GM18498 (cell line): ENCODE data around the gene HTR3C.
"Not testable (repeated sequence)": the region's sequence is repeated elsewhere in the genome, so short reads cannot be mapped to it uniquely, and the experiment has no call there.

Experiments
- ATAC-seq: cut with Tn5 transposase; IDR thresholded peaks from one replicate; pipeline ENCODE4 v1.9.1; 2021; ENCODE audit warnings: mild to moderate bottlenecking, moderate library complexity; ENCODE audit not compliant: unreplicated experiment

Gene HTR3C

DNA sequence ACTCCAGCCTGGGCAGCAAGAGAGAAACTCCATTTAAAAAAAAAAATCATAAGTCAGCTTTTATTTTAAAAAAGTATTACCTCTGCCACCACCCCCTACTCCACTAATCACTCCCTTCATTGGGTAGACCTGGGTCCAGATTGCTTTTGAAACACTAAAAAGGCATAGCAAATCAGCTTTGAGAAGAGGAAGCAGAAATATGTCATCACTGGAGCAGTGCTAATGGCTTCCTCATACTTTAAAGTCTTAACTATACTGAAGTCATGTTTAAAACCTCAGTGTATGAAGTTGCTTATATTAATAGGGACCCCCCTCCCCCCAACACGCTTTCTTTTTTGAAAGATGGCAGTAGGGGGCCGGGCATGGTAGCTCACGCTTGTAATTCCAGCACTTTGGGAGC lies 22.3 kb upstream of the HTR3C start:
- no peak for ATAC-seq

DNA sequence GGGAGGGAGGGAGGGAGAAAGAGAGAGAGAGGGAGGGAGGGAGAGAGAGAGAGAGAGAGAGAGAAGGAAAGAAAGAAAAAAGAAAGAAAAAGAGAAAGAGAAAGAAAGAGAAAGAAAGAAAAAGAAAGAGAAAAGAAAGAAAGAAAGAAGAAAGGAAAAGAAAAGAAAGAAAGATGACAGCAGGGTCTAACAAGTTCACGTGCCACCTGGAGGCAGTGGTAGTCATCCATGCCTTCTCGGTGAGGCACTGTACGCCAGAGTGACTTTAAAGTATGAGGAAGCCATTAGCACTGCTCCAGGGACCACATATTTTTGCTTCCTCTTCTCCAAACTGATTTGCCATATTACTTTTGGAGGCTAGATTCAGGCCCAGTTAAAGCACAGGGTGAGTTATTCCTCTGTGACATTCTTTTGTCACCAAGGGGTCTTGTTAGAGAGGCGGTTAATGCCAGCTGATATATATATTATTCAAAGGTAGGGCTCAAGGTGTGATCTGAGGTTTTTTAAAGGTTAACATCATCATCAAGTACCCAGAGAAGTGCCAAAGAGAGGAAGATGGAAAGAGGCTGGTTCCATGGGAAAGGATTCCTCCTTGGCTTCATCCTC lies 21.6 kb upstream of the HTR3C start, which contains the start of gene HTR3D:
Gene HTR3D (plus strand): TSS at position 556 of the 606 bp plus-strand sequence. CDS start 0 bp downstream, at position 556.
- ATAC-seq = no peak

DNA sequence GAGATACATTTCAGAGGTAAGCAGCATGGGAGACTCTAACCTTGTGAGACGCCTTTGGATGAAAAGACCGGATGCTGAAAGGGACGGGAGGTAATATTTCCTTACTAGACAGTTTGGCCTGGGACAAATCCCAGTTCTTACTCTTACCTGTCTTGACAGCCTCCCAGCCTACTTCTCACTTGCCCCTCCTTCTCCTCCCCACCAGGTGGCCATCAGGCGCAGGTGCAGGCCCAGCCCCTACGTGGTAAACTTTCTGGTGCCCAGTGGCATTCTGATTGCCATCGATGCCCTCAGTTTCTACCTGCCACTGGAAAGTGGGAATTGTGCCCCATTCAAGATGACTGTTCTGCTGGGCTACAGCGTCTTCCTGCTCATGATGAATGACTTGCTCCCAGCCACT lies 15.0 kb upstream of the HTR3C start:
- ATAC-seq = no peak

DNA sequence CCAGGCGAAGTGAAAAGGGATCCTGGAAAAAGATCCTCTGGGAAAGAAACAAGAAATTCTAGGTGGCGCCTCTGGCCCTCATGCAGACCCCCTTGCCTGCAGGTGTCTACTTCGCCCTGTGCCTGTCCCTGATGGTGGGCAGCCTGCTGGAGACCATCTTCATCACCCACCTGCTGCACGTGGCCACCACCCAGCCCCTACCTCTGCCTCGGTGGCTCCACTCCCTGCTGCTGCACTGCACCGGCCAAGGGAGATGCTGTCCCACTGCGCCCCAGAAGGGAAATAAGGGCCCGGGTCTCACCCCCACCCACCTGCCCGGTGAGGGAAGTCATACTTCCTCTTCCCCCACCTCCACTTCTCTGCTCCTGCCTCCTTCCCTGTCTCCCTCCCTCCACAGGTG lies 14.5 kb upstream of the HTR3C start:
- ATAC-seq = not testable (repeated sequence)

DNA sequence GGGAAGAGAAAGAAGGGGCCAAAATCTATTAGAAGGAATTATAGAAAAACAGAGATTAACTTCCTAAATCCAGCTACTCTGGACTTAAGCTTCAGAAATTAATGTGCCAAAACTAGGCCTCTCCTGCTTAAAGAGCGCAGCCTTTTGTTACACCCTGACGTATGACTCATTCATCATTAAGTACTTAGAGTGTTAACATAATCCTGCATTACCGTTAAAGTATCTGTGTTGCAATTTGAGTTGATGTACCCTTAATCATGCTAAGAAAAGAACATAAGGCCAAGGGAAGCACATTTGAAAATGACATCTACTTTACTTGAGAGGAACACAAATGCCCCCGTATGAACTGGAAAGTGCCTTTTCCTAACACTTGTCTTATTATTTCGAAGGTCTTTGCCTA lies 13.4 kb upstream of the HTR3C start:
- no peak for ATAC-seq

DNA sequence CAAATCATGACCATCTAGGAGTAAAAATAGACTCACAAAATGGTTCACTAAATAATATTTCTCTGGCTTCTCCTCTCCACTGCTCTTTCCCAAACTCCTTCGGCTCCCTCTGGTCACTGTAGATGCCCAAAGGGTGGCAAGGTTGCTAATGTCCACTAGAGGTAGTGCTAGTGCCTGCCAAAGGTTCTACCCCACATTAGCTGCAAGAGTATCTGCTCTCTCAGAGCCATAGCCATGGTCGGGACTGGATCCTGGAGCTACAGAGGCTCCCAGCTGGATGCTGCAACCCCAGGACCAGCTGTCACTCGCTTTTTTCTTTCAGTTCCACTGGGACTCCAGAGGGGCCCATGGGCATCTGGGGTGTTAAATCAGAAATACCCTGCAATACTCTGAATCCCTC lies 12.8 kb upstream of the HTR3C start:
- no peak for ATAC-seq

DNA sequence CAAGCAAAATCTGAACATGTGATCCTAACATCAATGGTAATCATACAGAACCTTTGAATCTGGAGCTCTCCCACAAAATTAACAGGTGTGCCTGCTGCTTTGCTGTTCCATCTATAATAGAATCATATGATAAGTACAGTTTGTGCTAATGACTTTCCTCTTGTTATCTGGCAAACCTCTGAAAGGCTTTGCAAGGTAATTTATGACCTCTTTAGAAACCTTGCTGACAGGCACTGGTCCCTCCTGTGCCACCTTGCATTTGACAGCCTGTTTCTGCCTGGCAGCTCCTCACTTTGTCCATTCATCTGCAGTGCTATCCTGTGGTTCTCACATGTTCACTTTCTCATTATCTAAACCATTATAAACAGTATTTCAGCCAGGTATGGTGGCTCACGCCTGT lies 10.2 kb upstream of the HTR3C start:
- ATAC-seq = no peak

DNA sequence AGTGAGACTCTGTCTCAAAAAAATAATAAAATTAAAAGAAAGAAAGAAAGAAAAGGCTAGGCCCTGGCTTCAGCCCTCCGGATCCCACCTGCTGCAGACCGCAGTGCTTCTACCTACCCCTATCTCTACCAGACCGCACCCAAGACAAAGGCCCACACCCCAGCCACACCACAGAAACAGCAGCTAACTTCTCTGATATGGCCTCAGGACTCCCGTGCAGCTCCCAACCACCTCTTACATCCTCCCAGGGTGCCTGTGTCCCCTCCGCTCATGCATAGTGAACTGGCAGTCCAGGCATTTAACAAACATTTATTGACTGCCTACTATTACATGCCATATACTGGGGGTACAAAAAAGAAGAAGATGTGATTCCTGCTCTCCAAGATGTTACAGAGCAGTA lies 6.9 kb upstream of the HTR3C start:
- no peak for ATAC-seq

DNA sequence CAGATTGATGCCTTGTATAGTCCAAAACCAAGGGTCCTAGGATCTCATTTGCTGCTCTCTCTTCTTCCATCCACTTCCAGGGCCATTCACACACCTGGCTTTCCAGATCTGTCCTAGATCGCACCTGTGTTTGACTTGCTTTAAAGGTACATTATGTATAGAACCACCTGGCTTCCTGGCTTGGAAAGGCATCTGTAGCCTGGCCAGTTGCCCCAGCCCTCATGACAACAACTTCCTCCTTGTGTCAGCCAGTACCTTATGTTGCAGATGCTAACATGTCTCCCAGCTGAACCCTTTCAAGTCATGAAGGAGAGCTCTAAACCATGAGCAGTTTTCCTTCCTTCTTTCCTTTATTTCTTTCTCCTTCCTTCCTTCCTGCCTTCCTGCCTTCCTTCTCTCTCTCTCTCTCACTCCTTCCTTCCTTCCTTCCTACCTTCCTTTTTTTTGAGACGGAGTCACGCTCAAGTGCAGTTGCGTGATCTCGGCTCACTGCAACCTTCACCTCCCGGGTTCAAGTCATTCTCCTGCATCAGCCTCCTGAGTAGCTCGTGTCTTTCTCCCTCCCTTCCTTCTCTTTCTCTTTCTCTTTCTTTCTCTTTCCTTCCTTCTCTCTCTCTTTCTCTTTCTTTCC lies 2.5 kb upstream of the HTR3C start:
- no peak for ATAC-seq

DNA sequence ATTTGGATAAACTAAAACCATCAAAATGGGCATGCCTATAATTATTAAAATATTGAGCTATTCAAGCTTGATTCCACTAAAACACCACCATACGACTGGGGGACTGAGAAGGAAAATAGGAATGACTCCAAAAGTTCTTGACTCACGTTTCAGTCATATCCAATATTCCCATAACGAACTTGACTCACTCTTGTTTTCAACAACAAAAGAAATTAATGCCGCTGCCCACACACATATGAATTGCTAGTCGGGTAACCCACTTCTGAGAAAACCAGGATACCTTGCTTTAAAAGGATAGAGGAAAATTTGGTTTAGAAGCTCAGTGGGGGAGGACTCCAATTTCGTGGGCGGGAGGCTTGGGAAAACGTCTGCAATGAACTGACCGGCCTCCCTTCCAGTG lies 5.2 kb downstream of the HTR3C start:
- no peak for ATAC-seq

DNA sequence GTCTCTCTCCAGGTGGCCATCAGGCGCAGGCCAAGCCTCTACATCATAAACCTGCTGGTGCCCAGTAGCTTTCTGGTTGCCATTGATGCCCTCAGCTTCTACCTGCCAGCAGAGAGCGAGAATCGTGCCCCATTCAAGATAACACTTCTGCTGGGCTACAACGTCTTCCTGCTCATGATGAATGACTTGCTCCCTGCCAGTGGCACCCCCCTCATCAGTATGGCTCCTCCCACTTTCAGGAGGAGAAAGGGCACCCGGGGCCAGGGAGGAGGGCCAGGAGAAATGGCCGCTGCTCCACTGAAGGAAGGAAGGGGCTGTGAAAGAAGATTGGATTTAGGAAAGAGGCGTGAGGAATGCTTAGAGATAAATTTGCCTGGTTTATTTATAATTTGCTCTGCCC lies 6.6 kb downstream of the HTR3C start:
- ATAC-seq = no peak

DNA sequence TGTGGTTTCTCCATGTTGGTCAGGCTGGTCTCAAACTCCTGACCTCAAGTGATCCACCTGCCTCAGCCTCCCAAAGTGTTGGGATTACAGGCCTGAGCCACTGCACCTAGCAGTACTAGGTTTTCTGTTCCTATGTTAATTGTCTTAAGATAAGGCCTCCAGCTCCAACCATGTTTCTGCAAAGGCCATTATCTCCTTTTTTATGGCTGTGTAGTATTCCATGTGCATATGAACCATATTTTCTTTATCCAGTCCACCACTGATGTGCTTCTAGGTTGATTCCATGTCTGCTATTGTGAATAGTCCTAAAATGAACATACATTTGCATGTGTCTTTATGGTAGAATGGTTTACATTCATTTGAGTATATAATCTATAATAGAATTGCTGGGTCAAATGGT lies 9.8 kb downstream of the HTR3C start:
- no peak for ATAC-seq

DNA sequence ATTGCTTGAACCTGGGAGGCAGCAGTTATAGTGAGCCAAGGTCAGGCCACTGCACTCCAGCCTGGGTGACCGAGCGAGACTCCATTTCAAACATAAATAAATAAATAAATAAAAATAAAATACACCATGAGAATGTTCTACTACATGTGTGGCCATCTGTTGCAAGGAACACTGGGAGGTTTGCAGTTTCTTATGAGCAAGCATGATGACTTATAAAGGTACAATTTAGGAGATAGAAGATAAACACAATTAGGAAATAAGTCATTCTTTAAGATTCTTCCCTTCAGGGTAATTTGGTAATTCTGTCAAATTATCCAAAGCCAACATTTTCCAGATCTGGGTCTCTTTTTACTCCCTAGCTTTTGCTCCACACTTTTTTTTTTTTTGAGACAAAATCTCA lies 13.4 kb downstream of the HTR3C start:
- no peak for ATAC-seq

DNA sequence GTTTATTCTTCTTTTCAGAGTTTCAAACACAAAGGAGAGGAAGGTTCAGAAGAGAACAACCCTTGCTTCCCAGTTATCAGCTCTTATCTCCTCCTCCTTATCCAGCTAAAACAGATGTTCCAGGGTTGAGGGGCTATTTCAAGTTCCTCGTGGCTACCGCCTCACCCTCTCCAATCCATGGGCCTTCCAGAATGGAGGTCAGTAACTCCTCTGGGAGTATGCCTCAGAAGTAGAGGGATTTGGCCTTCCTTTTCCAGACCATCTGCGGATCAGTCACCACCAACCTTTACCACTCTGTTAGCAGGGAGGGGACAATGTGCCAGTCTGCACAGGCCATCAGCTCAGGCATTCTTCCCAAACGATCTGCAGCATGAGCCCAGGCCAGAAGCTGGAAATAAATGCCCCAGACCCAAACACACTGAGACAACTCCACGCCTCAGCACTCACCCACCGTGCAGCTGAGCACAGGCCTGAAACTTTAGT lies 14.8 kb downstream of the HTR3C start:
- no peak for ATAC-seq

DNA sequence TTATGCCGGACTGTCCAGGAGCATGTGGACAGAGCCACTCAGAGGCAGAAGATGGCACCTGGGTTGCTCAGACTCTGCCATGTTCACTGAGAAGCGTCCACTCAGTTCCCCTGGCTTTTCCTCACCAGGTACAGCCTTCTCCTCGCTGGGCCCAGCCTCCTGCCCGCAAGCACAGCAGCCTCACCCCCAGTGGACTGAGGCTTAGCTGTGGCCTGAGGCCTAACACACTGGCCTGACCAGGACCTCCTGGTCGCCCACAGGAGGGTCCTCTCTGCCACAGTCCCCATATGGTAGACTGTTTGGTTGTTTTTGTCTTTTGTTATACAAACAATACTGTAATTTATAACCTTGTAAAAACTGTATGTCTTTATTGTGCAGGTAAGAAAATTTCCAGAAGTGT lies 15.5 kb downstream of the HTR3C start:
- ATAC-seq = no peak

DNA sequence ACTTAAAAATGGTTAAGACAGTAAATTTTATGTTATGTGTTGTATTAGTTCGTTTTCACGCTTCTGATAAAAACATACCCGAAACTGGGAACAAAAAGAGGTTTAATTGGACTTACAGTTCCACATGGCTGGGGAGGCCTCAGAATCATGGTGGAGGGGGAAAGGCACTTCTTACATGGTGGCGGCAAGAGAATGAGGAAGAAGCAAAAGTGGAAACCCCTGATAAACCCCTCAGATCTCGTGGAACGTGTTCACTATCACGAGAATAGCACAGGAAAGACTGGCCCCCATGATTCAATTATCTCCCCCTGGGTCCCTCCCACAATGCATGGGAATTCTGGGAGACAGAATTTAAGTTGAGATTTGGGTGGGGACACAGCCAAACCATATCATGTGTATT lies 18.3 kb downstream of the HTR3C start:
- not testable (repeated sequence) for ATAC-seq

DNA sequence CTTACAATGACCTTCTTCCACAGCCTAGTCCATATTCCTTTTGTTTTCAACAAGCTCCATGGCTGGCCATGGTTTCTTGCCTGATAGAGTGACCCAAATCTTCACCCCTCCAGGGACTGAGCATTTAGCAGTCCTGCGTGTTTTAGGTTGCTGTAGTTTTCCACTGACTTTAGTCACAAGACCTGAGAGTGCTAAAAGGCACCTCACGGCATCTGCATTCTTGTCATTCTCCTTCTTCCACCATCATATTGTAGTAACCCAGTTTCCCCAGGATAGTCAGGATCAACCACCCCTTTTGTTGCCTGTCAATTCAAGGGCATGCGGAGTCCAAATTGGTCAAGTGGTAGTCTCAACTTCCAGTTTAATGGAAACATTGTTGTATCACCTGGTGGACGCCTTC lies 20.8 kb downstream of the HTR3C start:
- ATAC-seq = no peak

DNA sequence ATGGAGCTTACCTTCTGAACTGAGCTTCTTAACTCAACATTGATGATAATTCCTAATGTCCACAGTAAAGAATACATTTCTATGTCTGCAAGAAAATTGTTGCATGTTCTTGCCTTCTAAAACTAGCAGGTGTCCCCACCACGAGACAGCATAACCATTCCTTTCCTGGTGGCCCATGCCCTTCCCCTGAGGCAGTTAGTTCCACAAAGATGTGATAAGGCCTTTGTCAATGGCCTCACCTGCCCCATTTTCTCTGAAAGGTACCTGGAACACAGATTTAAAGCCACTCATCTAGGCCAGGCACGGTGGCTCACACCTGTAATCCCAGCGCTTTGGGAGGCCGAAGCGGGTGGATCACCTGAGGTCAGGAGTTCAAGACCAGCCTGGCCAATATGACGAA lies 23.1 kb downstream of the HTR3C start:
- ATAC-seq = no peak

DNA sequence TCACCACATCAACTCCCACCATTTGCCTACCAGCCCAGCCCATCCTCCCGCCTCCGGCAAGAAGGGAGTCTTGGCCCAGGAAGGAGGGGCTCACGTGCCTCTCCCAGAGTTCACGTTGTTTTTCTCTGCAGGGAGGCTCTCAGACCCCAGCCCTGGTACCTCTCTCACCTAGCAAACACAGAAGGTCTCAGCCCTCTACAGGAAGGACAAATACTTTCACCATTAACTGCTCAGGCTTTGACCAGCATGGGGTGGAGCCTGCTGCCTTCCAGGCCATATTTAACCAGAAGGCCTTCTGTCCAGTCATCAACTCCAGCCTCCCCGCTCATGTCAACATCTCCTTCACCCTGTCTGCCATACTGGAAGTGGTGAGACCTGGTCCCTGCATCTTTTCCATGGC lies 25.0 kb downstream of the HTR3C start:
- no peak for ATAC-seq

DNA sequence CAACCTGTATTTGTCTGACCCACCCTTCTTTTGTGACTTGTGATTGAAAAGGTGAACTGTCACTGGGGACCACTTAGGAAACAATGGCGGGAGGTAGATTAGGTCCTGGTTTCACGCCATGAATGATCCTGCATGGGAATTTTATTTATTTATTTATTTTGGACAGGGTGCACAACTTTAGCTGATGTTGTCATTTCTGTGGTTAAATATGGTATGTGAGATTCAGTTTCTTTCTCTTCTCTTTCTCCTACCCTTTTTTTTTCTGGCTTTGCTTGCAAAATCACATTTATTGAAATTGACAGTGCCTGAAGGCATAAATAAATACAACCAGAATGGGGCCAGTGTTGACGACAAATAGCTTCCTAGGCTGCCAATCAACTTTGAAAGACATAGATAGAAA lies 26.0 kb downstream of the HTR3C start:
- no peak for ATAC-seq

DNA sequence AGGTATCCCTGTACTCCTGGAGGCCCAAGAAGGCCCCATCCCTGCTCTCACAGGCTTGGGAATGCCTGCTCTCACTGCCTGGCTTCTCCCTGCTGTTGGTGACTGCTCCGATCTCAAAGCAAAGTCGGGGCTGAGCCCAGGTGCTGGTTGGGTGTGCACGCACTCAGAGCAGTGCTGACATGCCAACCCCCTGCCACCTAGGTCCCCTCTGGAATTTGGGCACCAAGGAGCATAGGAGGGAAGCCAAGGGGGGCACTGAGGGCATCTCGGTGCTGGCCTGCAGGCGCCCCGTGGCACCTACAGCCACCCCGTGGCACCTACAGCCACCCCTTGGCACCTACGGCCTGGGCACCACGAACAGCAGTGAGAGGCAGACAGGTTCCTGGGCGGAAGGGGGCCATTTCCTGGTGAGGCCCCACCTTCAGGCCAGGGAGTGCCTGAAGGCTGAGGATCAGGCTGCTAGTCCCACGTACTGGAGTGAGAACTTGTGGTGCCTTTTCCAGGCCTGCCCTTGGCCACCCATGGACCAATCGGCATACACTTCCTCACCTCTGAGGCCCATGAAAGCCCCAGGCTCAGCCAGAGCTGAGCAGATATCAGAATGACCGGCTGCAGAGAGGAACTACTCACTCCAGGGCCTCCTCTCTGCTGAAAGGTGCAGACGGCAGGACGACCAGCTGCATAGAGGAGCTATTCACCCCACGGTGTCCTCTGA lies 28.4 kb downstream of the HTR3C start:
- ATAC-seq = no peak

DNA sequence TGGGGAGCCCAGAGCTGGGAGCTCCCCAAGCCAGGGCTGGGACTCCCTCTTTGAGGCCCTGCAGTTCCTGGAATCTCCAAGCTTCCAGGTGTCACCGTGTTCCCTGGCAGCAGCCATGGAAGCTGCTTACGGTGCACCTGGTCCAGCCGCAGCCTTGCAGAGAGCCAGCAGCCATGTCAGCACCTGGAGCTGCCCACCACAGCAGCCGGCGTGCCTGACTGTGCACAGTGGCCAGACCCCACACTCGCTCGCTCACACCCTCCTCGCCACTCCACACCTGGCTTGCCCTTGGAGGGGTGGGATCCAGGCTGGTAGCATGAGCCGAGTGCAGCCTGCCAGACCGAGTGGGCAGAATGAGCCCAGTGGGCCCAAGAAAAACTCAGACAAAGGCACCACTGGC lies 29.2 kb downstream of the HTR3C start:
- no peak for ATAC-seq
